DMS53 treated with DMSO at 0.1 percent for 48 hours (cell line): ENCODE data around the gene BRIP1.
A peak's percentile ranks its signal among the peaks of the same experiment; 100 is the strongest.

ENCODE experiments used
- DNase-seq: peaks from one replicate; lab custom pipeline; 2025; ENCODE audit not compliant: unreplicated experiment; lab: John Stamatoyannopoulos, UW

The BRIP1 gene

GRCh38 chr17:61639818-61640217 lies 223.5 kb downstream of the BRIP1 start:
- no peak for DNase-seq

DNA sequence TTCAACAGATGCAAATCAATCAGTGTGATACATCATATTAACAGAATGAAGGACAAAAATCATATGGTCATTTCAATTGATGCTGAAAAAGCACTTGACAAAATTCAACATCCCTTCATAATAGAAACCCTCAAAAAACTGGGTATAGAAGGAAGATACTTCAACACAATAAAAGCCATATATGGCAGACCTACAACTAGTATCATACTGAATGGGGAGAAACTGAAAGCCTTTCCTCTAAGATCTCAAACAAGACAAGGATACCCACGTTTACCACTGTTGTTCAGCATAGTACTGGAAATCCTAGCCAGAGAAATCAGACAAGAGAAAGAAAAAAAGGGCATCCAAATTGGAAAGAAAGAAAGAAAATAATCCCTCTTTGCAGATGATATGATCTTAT lies 225.2 kb downstream of the BRIP1 start:
- no peak for DNase-seq

DNA sequence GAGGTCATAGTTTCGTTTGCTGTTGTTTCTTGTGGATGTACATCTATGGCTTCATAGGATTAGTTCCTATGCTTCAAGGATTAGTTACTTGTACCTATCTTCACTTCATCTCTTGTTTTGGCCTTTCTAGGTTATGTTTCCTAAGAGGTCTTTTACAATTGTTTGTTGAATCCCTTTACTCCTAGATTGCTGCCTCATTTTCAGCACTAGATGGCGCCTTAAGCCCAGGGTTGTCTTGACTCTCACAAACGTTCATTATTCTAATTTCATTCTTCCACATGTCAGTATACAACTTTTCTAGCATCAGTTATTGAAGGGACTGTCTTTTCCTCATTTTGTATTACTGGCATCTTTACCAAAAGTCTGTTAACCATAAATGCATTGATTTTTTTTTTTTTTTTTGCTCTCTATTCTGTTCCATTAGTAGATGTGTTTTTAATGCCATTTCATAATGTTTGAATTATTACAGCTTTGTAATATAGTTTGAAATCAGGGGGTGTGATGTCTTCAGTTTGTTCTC lies 227.4 kb downstream of the BRIP1 start:
- peak; percentile 26 for DNase-seq

DNA sequence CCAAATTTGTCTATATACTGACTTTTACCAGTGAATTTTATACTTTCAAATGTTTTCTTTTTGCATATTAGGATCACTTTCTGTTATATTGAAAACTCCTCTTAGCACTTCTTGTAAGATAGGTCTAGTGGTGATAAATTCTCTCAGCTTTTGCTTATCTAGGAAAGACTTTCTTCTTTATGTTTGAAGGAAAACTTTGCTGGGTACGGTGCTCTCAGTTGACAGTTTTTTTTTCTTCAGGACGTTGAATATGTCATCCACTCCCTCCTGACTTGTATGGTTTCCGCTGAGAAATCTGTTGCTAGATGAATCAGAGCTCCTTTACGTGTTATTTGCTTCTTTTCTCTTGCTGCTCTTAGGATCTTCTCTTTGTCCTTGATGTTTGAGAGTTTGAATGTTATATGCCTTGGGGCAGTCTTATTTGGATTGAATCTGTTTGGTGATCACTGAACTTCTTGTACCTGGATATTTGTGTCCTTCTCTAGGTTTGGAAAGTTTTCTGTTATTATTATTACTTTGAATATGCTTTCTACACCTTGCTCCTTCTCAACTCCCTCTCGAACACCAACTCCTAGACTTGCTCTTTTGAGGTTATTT lies 228.3 kb downstream of the BRIP1 start:
- DNase-seq, result no peak

DNA sequence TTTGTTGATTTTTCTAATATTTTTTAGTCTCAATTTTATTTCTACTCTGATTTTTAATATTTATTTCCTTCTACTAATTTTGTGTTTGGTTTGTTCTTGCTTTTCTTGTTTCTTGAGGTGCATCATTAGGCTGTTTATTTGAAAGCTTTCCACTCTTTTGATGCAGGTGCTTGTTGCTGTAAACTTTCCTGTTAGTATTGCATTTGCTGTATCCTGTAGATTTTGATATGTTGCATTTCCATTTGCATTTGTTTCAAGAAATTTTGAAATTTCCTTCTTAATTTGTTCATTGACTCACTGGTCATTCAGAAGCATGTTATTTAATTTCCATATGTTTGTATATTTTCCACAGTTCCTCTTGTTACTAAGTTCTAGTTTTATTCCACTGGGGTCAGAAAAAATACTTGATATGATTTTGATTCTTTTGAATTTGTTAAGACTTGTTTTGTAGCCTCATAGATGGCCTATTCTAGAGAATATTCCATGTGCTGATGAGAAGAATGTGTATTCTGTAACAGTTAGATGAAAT lies 229.3 kb downstream of the BRIP1 start:
- no peak for DNase-seq

GRCh38 chr17:61632826-61633225 lies 230.5 kb downstream of the BRIP1 start:
- DNase-seq, result no peak

DNA sequence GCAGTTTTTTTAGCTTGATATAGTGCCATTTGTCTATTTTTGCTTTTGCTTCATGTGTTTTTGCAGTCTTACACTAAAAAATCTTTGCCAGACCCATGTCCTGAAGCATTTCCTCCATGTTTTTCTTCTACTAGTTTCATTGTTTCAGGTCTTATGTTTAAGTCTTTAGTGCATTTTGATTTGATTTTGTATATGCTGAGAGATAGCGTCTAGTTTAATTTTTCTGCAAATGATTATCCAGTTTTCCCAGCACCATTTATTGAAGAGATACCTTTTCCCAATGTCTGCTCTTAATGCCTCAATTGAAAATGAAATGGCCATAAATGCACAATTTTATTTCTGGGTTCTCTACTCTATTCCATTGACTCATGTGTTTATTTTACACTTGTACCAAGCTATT lies 231.5 kb downstream of the BRIP1 start:
- no peak for DNase-seq
